HUES6 (cell line): ENCODE measurements around the gene OVCA2.
A peak's percentile ranks its signal among the peaks of the same experiment; 100 is the strongest.

ENCODE experiments used
- H3K27ac ChIP-seq: 2 replicates; pipeline ENCODE4 v1.7.0; 2013; ENCODE audit warnings: low read depth, mild to moderate bottlenecking, low read length, inconsistent platforms
- H3K27me3 ChIP-seq: 2 replicates; pipeline ENCODE4 v1.6.1; 2013; ENCODE audit warnings: low read length; ENCODE audit not compliant: control insufficient read depth, insufficient read depth
- H3K36me3 ChIP-seq: 2 replicates; pipeline ENCODE4 v1.6.1; 2013; ENCODE audit warnings: low read length; ENCODE audit not compliant: control insufficient read depth, insufficient read depth
- H3K4me1 ChIP-seq: 2 replicates; pipeline ENCODE4 v1.6.1; 2013; ENCODE audit warnings: low read length; ENCODE audit not compliant: control insufficient read depth, insufficient read depth
- H3K4me3 ChIP-seq: 2 replicates; pipeline ENCODE4 v1.5.1; 2013; ENCODE audit warnings: low read depth, low read length
- H3K9ac ChIP-seq: one replicate; pipeline ENCODE4 v1.6.1; 2013; ENCODE audit warnings: mild to moderate bottlenecking, low read length
- H3K9me3 ChIP-seq: 2 replicates; pipeline ENCODE4 v1.6.1; 2013; ENCODE audit warnings: low read depth, low read length; ENCODE audit not compliant: control insufficient read depth, insufficient read depth

OVCA2 gene

GRCh38 chr17:2016494-2016893, 25.3 kb upstream of the OVCA2 start:
- Histone ChIP-seq H3K27me3 (peaks cover 61% of the 10 kb centered on the region), H3K9ac (no peak overlapping the region), H3K36me3 (no peaks in the 10 kb centered on the region), H3K4me1 (peaks cover 12% of the 10 kb centered on the region), H3K9me3 (no peaks in the 10 kb centered on the region), H3K27ac (no peak overlapping the region), H3K4me3 (no peak overlapping the region)

- Histone ChIP-seq H3K4me3 (no peak overlapping the region), H3K9me3 (no peaks in the 10 kb centered on the region), H3K36me3 (no peaks in the 10 kb centered on the region), H3K27me3 (peaks cover 64% of the 10 kb centered on the region), H3K9ac (no peak overlapping the region), H3K4me1 (peaks cover 3% of the 10 kb centered on the region; the same call in 1 of the 2 replicates), H3K27ac (no peak overlapping the region)
These were observed 24.4 kb upstream of the OVCA2 start for GRCh38 chr17:2017274-2017941.

DNA sequence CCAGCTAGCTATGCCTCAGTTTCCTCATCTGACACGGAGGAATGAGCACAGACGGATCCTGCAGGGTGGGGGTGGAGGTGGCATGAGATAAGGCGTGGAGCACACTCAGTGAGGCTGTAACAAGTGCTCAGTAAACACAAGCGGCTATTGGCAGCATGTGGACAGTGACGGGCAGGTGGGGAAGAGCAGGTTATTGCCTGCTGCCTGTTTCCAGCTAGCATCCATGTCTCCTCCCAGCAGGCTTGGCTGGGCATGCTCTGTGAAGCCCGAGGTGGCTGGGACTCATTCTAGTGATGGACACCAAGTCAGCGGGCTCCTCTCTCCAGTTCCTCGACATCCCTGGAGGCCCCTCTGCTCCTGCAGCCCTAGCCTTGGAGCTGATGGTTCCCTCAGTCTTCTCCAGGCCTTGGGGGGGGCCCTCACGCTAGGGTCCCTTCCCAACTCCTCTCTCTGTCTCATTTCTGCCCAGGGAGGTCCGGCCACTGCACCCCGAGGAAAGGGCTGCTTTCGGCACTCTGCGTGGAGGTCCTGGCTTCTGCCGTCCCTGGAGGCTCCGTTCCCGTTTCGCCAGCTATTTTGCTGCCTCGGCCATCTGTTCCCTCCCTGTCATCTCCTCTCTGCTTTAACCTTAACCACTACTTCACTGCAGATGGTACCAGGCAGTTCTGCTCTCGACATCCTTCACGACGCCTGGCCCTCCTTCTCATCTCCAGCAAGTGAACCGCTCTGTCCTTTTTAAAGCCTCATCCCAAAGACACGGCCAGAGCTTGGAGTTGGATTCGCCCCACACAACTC, 22.9 kb upstream of the OVCA2 start:
- H3K4me1 ChIP-seq = peaks cover 6% of the 10 kb centered on the region; the same call in 1 of the 2 replicates
- no peak overlapping the region for H3K4me3 ChIP-seq

GRCh38 chr17:2019723-2020122, 22.1 kb upstream of the OVCA2 start:
- peaks cover 82% of the 10 kb centered on the region for H3K27me3 ChIP-seq
- H3K4me1 ChIP-seq = peaks cover 8% of the 10 kb centered on the region; the same call in 1 of the 2 replicates
- H3K9me3 ChIP-seq = no peaks in the 10 kb centered on the region
- no peak overlapping the region for H3K27ac ChIP-seq
- no peaks in the 10 kb centered on the region for H3K36me3 ChIP-seq
- no peak overlapping the region for H3K9ac ChIP-seq
- H3K4me3 ChIP-seq = no peak overlapping the region

More for the DNA sequence above, 22.9 kb upstream of the OVCA2 start:
- Histone ChIP-seq H3K27ac (no peak overlapping the region), H3K9me3 (no peaks in the 10 kb centered on the region), H3K27me3 (peaks cover 76% of the 10 kb centered on the region), H3K36me3 (no peaks in the 10 kb centered on the region), H3K9ac (no peak overlapping the region)

DNA sequence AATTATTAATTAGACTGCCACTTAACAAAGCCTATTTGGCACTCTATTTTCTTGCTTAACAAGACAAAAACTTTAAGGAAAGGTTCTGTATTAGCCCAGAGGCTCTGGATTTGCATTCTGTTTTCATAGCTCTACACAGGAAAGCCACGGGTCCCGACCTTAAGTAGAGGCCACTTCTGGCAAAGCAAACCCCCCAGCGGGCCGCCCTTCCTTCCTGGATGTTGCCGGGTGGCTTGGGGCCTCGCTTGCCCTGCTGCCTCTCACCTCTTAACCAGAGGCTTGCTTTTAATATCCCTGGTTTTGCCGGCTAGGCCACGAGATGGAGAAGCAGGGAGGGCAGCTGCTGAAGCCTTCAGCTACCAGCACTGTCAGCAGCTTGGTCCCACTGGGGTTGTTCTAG, 21.1 kb upstream of the OVCA2 start:
- Histone ChIP-seq H3K9me3 (no peaks in the 10 kb centered on the region), H3K9ac (no peak overlapping the region), H3K36me3 (no peaks in the 10 kb centered on the region), H3K4me3 (no peak overlapping the region), H3K27ac (no peak overlapping the region), H3K4me1 (peaks cover 8% of the 10 kb centered on the region; the same call in 1 of the 2 replicates), H3K27me3 (peaks cover 88% of the 10 kb centered on the region)

DNA sequence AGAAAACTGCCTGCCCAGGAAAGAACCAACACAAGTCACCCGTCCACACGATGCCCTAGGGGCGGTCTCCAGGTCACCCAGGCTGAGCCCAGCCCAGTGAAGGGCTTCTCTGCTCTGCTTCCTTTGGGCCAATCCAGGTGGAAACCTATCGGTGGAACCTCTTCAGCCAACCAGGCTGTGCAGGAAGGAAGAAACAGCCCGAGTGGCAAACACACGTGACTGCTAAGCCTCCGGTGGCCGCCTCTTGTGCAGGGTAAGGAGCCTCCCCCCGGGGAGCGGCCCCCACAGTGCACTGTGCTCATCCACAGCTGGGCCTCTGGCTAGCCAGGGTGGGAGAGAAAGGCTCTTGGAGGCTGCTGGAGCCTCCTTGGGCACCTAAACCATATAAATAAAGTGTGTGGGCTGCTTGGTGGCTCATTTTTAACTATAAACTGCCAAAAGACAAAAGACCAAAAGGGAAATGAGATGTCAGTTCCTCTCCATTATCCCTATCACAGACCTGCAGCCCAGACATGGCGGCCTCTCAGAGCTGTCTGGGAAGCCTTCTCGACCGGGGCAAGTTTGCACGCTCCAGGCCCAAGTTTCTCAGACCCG, 19.1 kb upstream of the OVCA2 start:
- no peaks in the 10 kb centered on the region for H3K36me3 ChIP-seq
- peaks cover 8% of the 10 kb centered on the region; the same call in 1 of the 2 replicates for H3K4me1 ChIP-seq
- no peak overlapping the region for H3K9ac ChIP-seq
- H3K4me3 ChIP-seq = no peak overlapping the region
- H3K9me3 ChIP-seq = no peaks in the 10 kb centered on the region
- H3K27ac ChIP-seq = no peak overlapping the region
- peaks cover 98% of the 10 kb centered on the region for H3K27me3 ChIP-seq

DNA sequence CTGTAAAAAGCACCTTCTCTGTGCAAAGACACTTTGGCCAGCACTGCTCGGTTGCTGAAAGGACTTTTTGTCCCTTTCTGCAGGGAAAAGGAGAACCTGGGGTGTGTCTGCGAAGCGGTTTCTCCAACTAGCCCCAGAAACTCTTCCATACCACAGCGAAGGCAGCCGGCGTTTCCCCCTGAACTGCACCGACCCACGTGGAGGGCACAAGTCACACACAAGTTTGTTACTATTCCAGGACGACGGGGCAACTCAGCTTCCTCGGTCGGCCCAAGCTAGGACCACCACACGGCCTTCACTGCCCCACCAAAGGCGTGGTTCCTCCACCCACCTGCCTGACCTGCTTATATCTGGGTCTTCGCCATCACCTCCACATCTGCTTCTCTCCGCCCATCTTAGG, 18.6 kb upstream of the OVCA2 start:
- H3K27me3 ChIP-seq = peaks cover 98% of the 10 kb centered on the region
- H3K9ac ChIP-seq = no peak overlapping the region
- H3K27ac ChIP-seq = no peak overlapping the region
- no peaks in the 10 kb centered on the region for H3K36me3 ChIP-seq
- H3K4me1 ChIP-seq = peaks cover 8% of the 10 kb centered on the region; the same call in 1 of the 2 replicates
- no peak overlapping the region for H3K4me3 ChIP-seq
- H3K9me3 ChIP-seq = no peaks in the 10 kb centered on the region

- Histone ChIP-seq H3K4me1 (peaks cover 8% of the 10 kb centered on the region; the same call in 1 of the 2 replicates), H3K9ac (no peak overlapping the region), H3K9me3 (no peaks in the 10 kb centered on the region), H3K4me3 (peak overlapping the region; percentile 58), H3K27me3 (peaks cover 98% of the 10 kb centered on the region), H3K36me3 (no peaks in the 10 kb centered on the region), H3K27ac (no peak overlapping the region)
These were observed 17.9 kb upstream of the OVCA2 start for GRCh38 chr17:2023692-2024571.

DNA sequence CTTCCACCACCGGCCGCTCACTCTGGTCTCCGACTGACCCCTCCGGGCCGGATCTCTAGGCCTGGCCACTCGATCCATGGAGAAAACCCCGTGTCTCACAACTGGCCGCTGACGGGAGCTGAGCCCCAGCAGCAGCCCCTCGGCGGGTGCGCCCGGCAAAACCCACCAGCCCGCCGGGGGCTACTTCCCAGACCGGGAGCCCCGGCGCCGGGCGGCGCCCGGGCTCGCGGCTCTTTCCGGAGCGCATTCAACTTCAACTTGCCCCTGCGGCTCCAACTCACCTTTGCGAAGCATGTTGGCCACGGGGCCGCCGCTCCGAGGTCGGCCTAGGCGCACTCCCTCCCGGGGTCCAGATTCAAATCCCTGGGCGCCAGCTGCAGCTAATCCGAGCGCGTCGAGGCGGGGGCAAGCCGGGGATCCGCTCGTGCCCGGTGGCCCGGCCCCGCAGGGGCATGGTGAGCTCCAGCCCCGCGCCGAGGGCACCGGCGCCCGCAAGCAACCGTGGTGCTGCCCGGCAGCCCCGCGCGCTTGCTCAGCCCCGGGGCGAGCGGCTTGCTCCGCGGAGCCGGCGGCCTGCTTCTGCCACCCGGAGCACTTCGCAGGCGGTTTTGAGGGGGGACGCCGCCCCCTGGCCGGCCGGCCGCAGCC, 17.1 kb upstream of the OVCA2 start:
- Histone ChIP-seq H3K27ac (no peak overlapping the region), H3K4me1 (peaks cover 8% of the 10 kb centered on the region; the same call in 1 of the 2 replicates), H3K36me3 (no peaks in the 10 kb centered on the region), H3K9ac (no peak overlapping the region), H3K9me3 (no peaks in the 10 kb centered on the region), H3K27me3 (peaks cover 98% of the 10 kb centered on the region), H3K4me3 (peak overlapping the region; percentile 58)

- H3K9ac ChIP-seq = no peak within 1 kb of the TSS
- H3K4me1 ChIP-seq = peaks cover 8% of the 10 kb centered on the region; the same call in 1 of the 2 replicates
- H3K4me3 ChIP-seq = peak within 1 kb of the TSS; percentile 58
- H3K27me3 ChIP-seq = peaks cover 94% of the 10 kb centered on the region
- H3K27ac ChIP-seq = no peak within 1 kb of the TSS
- H3K9me3 ChIP-seq = no peaks in the 10 kb centered on the region
- no peaks in the 10 kb centered on the region for H3K36me3 ChIP-seq
These were observed 16.6 kb upstream of the OVCA2 start, which contains the start of gene RTN4RL1 for GRCh38 chr17:2025220-2025621. TSS of gene RTN4RL1 (minus strand) at chr17:2025334. CDS start at chr17:2024865, 469 bp downstream.
